GM12874 (cell line): ENCODE measurements around the gene JARID2.

Experiments used
- TF ChIP-seq, protein P1 (sequence below): IDR thresholded peaks from 2 replicates; pipeline ENCODE4 v1.5.1; 2011; ENCODE audit warnings: low read depth, mild to moderate bottlenecking, control low read depth, low read length, moderate library complexity; ENCODE audit not compliant: insufficient read depth

The JARID2 gene

DNA sequence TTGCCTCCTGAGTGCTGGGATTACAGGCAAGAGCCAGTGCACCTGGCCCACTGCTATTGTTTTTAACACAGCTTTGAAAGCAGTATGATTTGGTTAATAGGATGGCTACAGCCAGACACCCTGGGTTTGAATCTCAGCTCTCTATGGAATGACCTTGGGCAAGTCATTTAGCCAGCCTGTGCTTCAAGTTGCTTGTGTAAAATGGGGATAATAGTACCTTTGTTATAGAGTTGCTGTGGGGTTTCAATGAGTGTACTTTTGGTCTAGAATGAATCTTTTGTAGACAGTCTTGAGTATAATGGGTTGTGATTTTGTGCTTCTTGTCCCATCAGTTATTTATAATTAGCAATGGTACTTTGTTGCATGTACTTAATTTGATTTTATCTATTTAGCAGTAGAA, 70.9 kb downstream of the JARID2 start:
- TF ChIP-seq, protein P1, sequence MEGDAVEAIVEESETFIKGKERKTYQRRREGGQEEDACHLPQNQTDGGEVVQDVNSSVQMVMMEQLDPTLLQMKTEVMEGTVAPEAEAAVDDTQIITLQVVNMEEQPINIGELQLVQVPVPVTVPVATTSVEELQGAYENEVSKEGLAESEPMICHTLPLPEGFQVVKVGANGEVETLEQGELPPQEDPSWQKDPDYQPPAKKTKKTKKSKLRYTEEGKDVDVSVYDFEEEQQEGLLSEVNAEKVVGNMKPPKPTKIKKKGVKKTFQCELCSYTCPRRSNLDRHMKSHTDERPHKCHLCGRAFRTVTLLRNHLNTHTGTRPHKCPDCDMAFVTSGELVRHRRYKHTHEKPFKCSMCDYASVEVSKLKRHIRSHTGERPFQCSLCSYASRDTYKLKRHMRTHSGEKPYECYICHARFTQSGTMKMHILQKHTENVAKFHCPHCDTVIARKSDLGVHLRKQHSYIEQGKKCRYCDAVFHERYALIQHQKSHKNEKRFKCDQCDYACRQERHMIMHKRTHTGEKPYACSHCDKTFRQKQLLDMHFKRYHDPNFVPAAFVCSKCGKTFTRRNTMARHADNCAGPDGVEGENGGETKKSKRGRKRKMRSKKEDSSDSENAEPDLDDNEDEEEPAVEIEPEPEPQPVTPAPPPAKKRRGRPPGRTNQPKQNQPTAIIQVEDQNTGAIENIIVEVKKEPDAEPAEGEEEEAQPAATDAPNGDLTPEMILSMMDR: no peak

DNA sequence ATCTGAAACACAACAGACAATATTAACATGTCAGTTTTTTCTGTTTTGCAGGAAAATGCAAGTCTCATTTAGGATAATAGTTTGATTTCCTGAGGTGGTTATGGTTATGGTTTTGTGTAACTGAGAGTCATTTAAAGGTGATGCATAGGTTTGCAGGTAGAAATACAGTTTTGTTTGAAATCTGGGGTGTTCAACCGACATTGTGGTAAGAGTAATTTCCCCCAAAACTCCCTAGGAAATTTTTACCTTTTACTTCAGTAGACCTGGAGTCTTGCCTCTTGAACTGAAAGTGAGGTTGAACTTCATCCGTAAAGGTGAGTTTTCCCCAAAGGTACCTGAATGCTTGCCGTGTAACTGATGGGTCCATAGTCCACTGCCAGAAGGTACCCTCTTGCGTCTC, 71.4 kb downstream of the JARID2 start:
- TF ChIP-seq, protein P1: no peak

DNA sequence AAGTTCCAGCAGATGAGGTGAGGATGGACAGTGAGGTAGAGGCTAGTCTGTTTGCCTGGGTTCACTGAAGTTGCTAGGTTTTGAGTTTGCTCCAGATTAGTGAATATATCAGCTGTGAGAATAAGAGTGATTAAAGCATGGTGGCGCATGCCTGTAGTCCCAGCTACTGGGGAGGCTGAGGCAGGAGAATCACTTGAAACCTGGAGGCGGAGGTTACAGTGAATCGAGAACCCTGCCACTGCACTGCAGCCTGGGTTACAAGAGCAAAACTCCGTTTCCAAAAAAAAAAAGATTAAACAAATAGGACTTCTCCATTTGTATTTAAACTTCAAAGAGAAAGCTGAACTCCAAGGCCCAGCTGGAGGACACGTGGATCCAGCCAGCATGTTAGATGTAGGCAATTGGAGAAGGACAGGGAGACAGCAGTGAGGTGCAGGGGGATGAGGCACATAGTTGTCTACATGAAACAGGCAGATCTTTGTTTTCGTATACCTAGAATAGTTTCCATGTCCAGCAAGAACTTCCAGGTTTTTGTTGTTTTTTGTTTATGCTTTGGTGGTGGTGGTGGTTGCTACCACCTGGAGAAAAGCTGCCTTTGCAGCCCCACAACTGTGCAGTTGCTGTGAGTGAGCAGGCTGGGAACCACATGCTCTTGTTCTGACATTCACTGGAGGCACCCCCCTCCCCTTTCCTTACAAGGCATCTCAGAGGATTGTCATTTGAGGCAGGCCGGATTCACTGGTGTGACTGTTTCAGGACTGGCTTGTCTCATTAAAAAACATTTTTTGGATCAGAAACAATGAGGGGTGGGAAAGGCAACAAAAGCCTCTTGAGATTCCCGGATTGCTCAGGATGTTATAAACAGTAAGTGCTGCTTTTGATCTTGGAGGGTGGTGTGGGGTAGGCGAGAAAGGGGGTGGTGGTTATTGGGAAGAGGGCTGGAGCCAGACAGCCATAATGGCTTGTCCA, 72.3 kb downstream of the JARID2 start:
- TF ChIP-seq, protein P1: no peak

DNA sequence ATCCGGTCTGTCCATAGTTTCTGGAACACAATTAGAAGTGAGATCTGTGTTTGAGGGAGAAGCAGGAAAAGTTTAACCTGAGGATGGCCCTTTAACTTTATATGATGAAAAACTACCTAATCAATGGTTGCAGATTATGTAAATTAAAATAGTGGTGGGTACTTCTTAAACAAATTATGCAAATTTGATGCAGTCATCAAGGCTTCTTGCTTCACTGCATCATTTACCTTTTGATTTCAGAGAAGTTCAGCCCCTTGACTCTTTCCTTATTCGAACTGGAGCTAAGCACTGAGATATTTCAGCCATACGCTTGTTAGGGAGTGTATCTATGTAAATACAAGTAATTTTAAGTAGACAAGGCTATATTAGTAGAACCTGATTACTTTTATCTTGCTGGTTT, 73.8 kb downstream of the JARID2 start:
- TF ChIP-seq, protein P1: no peak

DNA sequence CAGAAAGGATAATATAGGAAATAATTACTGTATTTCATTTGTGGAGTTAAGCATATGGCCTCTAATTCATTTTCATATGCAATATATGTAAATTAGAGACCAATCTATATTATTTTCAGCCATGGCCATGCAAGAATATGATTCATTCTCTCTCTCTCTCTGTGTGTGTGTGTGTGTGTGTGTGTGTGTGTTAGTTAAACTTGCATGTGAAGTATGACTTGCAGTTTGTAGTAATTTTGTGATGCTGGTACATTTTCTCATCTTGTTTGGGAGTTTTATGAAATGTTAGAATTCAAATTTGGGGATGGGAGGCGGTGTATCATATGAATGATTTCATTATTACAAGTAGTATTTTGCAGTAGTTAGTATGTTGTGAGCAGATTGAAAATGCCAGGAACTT, 74.8 kb downstream of the JARID2 start:
- TF ChIP-seq, protein P1: no peak

DNA sequence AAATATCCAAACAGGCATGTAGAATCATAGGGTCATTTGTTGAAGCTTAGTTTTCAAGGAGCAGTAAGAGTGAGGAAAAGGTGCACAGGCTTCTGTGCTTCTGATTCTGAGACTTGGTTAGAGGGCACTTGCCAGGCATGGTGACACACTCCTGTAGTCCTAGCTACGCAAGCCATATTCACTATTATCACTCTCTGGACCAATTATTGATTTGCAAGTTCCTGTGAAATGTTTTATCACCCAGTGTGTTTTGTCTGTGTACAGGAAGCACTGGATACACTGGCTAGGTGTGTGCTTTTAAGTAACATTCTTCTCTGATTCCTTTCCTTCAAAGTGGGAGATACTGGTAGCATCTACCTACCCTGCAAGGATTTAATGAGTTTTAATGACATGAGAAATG, 76.3 kb downstream of the JARID2 start:
- TF ChIP-seq, protein P1: no peak

DNA sequence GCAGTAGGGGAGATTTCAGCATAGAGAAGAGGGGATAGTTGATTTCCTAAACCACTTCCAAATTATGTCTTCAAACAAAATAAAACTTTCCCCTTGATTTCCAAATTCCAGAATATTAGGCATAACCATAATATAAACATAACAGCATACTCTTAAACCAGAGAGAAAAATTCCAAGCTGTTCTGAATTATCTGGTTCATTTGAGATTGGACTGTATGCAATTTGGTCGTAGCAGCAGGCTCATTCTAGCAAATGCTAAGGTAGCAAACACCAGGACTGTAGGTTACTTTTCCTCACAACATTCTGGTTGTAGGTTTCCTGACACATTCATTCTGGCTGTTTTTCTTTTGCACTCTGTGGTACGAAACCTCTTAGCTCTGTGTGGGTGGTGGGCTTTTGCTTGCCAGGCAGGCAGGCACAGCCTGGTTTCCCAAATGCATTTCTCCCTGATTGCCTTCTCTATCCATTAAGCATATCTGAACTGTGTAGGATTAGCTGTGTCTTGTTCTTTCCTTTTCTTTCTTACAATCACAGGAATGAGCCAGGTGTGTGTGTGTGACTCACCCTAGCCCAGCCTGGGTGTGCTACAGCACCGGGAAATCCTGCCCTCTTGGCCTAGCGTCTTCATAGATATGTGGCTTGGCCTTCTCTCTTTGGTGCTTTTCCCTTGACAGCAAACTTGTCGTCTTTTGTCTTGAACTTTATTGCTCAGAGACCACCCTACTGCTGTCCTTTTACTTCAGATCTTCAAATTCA, 77.1 kb downstream of the JARID2 start:
- TF ChIP-seq, protein P1: no peak
